Neutrophil (primary cell): ENCODE data around the gene PARD6B.

Experiments used
- H3K27ac ChIP-seq: fragments of 200-600 bp; sonication (generic); 2 replicates; pipeline ENCODE4 v1.5.1; 2016; ENCODE audit warnings: mild to moderate bottlenecking, moderate library complexity
- H3K27me3 ChIP-seq: fragments of 200-600 bp; sonication (generic); 2 replicates; pipeline ENCODE4 v1.6.0; 2016; ENCODE audit warnings: mild to moderate bottlenecking
- H3K36me3 ChIP-seq: fragments of 200-600 bp; sonication (generic); 2 replicates; pipeline ENCODE4 v1.5.1; 2017
- H3K4me1 ChIP-seq, 2 experiments: fragments of 200-600 bp in 1 of 2; sonication (generic) in 1 of 2; 1 replicate in 1 of 2; 2 replicates in 1 of 2; pipeline versions ENCODE4 v1.5.1 to v1.6.1; 2013 to 2016; ENCODE audit warnings: low read depth in 1 of 2, low read length in 1 of 2, mild to moderate bottlenecking in 1 of 2, moderate library complexity in 1 of 2; ENCODE audit not compliant: control insufficient read depth in 1 of 2, insufficient read depth in 1 of 2
- H3K4me3 ChIP-seq, 2 experiments: fragments of 200-600 bp in 1 of 2; sonication (generic) in 1 of 2; 1 replicate in 1 of 2; 2 replicates in 1 of 2; pipeline ENCODE4 v1.5.1; 2013 to 2016; ENCODE audit warnings: low read depth in 1 of 2, low read length in 1 of 2, mild to moderate bottlenecking in 1 of 2, moderate library complexity in 1 of 2
- H3K9me3 ChIP-seq: fragments of 200-600 bp; sonication (generic); 2 replicates; pipeline ENCODE4 v1.5.1; 2016
- CTCF ChIP-seq: fragments of 200-600 bp; sonication (generic); IDR thresholded peaks from 2 replicates; pipeline ENCODE4 v1.5.1; 2016; ENCODE audit warnings: antibody characterized with exemption

PARD6B gene

GRCh38 chr20:50801747-50802125 is 70.4 kb downstream of the PARD6B start:
- peaks cover 5% of the 10 kb centered on the region for H3K27me3 ChIP-seq
- H3K4me3 ChIP-seq, result no peak overlapping the region
- H3K4me1 ChIP-seq, result no peaks in the 10 kb centered on the region
- no peak for TF ChIP-seq CTCF
- H3K36me3 ChIP-seq, result no peaks in the 10 kb centered on the region
- no peaks in the 10 kb centered on the region for H3K9me3 ChIP-seq
- no peak overlapping the region for H3K27ac ChIP-seq

- Histone ChIP-seq H3K9me3 (no peaks in the 10 kb centered on the region), H3K4me1 (no peaks in the 10 kb centered on the region), H3K27ac (no peak overlapping the region), H3K27me3 (no peaks in the 10 kb centered on the region), H3K4me3 (no peak overlapping the region), H3K36me3 (no peaks in the 10 kb centered on the region)
- TF ChIP-seq CTCF, result no peak
These were observed 70.9 kb downstream of the PARD6B start for GRCh38 chr20:50802289-50802688.

- TF ChIP-seq CTCF, result no peak
- Histone ChIP-seq H3K36me3 (no peaks in the 10 kb centered on the region), H3K9me3 (no peaks in the 10 kb centered on the region), H3K4me3 (no peak overlapping the region), H3K27me3 (no peaks in the 10 kb centered on the region), H3K27ac (no peak overlapping the region), H3K4me1 (no peaks in the 10 kb centered on the region)
These were observed 73.3 kb downstream of the PARD6B start for GRCh38 chr20:50804437-50805348.

GRCh38 chr20:50805349-50805684 is 73.9 kb downstream of the PARD6B start:
- TF ChIP-seq CTCF, result no peak
- Histone ChIP-seq H3K4me3 (no peak overlapping the region), H3K4me1 (no peaks in the 10 kb centered on the region), H3K27ac (no peak overlapping the region), H3K36me3 (no peaks in the 10 kb centered on the region), H3K9me3 (no peaks in the 10 kb centered on the region), H3K27me3 (no peaks in the 10 kb centered on the region)

GRCh38 chr20:50806126-50806768 is 74.9 kb downstream of the PARD6B start:
- Histone ChIP-seq H3K4me3 (no peak overlapping the region), H3K9me3 (no peaks in the 10 kb centered on the region), H3K27ac (no peak overlapping the region), H3K4me1 (no peaks in the 10 kb centered on the region), H3K36me3 (no peaks in the 10 kb centered on the region), H3K27me3 (no peaks in the 10 kb centered on the region)
- no peak for TF ChIP-seq CTCF
